Loucy (cell line): Measurements from ENCODE around the gene CFAP43.
"Not testable (repeated sequence)": the region's sequence is repeated elsewhere in the genome, so short reads cannot be mapped to it uniquely, and the experiment has no call there.

Source experiments
- H2AFZ ChIP-seq: fragments of 200-600 bp; sonication (generic); 2 replicates; pipeline ENCODE4 v1.6.0; 2016; ENCODE audit warnings: antibody characterized with exemption, mild to moderate bottlenecking, low read length, moderate library complexity
- H3F3A ChIP-seq: fragments of 200-600 bp; 2 replicates; pipeline ENCODE4 v1.6.0; 2016; ENCODE audit warnings: antibody characterized with exemption, low read depth, mild to moderate bottlenecking
- H3K27me3 ChIP-seq: fragments of 200-600 bp; sonication (generic); 2 replicates; pipeline ENCODE4 v1.6.1; 2014; ENCODE audit warnings: low read length, mild to moderate bottlenecking; ENCODE audit not compliant: insufficient read depth, poor library complexity, severe bottlenecking
- H3K36me3 ChIP-seq: fragments of 200-600 bp; sonication (generic); 2 replicates; pipeline ENCODE4 v1.6.1; 2016; ENCODE audit warnings: low read length; ENCODE audit not compliant: insufficient read depth
- H3K4me1 ChIP-seq: fragments of 200-600 bp; sonication (generic); 2 replicates; pipeline ENCODE4 v1.5.1; 2014; ENCODE audit warnings: low read length, mild to moderate bottlenecking; ENCODE audit not compliant: insufficient read depth, poor library complexity, severe bottlenecking
- H3K4me2 ChIP-seq: fragments of 200-600 bp; sonication (generic); 2 replicates; pipeline ENCODE4 v1.6.0; 2014; ENCODE audit warnings: antibody characterized with exemption, low read length, low read depth, mild to moderate bottlenecking; ENCODE audit not compliant: poor library complexity, severe bottlenecking
- H3K4me3 ChIP-seq: fragments of 200-600 bp; sonication (generic); 2 replicates; pipeline ENCODE4 v1.5.1; 2014; ENCODE audit warnings: low read length, mild to moderate bottlenecking, mixed read lengths; ENCODE audit not compliant: poor library complexity, severe bottlenecking
- H3K79me2 ChIP-seq: fragments of 200-600 bp; sonication (generic); 2 replicates; pipeline ENCODE4 v1.6.1; 2014; ENCODE audit warnings: low read length; ENCODE audit not compliant: insufficient read depth
- H3K9ac ChIP-seq: fragments of 200-600 bp; sonication (generic); 2 replicates; pipeline ENCODE4 v1.6.0; 2014; ENCODE audit warnings: mild to moderate bottlenecking, low read depth, low read length, moderate library complexity; ENCODE audit not compliant: poor library complexity, severe bottlenecking
- H3K9me2 ChIP-seq: fragments of 200-600 bp; sonication (generic); replicated peaks from 2 replicates; pipeline ENCODE4 v1.6.1; 2016; ENCODE audit warnings: low read depth, low read length, mixed read lengths
- H3K9me3 ChIP-seq: fragments of 200-600 bp; sonication (generic); 2 replicates; pipeline ENCODE4 v1.6.1; 2014; ENCODE audit warnings: mild to moderate bottlenecking, antibody characterized with exemption, low read length, low read depth; ENCODE audit not compliant: insufficient read depth
- H4K20me1 ChIP-seq: fragments of 200-600 bp; sonication (generic); 2 replicates; pipeline ENCODE4 v1.6.0; 2014; ENCODE audit warnings: antibody characterized with exemption, low read length, mild to moderate bottlenecking; ENCODE audit not compliant: insufficient read depth, poor library complexity, severe bottlenecking
- EZH2phosphoT487 ChIP-seq: fragments of 200-600 bp; IDR thresholded peaks from 2 replicates; pipeline ENCODE4 v1.6.1; 2018; ENCODE audit warnings: antibody characterized with exemption, mild to moderate bottlenecking, moderate library complexity, borderline replicate concordance
- TF ChIP-seq, protein P1 (sequence below): fragments of 200-600 bp; sonication (generic); conservative IDR thresholded peaks from 2 replicates; pipeline ENCODE4 v1.5.1; 2014; ENCODE audit warnings: mild to moderate bottlenecking, antibody characterized with exemption, low read length

The CFAP43 gene

DNA sequence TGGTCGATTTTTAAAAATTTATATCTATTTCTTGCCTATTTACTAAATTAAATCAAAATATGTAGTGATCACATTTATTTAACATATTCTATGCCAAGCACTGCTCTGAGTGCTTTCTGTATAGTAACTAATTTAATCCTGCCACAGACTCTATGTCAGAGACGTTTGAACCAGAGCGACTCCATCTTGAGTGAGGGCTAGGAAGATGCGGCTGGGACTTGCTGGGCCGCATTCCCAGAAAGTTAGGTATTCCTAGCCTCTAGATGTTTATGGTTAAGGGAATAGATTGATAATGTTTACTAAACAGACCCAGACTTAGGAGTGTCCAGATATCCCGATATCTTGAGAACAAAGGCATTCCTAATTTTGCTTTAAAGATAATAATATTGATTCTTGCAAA is 19.3 kb upstream of the CFAP43 start:
- Histone ChIP-seq H3K79me2 (peaks cover 23% of the 10 kb centered on the region), H3K4me2 (no peak overlapping the region), H3K4me3 (no peak overlapping the region), H3K4me1 (peaks cover 48% of the 10 kb centered on the region), H3K9me2 (no peaks in the 10 kb centered on the region), H3K36me3 (no peaks in the 10 kb centered on the region), H3F3A (peaks cover 8% of the 10 kb centered on the region; the same call in 1 of the 2 replicates), H4K20me1 (peaks cover 11% of the 10 kb centered on the region), H2AFZ (no peak overlapping the region), H3K9ac (no peak overlapping the region), H3K27me3 (peaks cover 13% of the 10 kb centered on the region), H3K9me3 (no peaks in the 10 kb centered on the region)
- TF ChIP-seq, protein P1, sequence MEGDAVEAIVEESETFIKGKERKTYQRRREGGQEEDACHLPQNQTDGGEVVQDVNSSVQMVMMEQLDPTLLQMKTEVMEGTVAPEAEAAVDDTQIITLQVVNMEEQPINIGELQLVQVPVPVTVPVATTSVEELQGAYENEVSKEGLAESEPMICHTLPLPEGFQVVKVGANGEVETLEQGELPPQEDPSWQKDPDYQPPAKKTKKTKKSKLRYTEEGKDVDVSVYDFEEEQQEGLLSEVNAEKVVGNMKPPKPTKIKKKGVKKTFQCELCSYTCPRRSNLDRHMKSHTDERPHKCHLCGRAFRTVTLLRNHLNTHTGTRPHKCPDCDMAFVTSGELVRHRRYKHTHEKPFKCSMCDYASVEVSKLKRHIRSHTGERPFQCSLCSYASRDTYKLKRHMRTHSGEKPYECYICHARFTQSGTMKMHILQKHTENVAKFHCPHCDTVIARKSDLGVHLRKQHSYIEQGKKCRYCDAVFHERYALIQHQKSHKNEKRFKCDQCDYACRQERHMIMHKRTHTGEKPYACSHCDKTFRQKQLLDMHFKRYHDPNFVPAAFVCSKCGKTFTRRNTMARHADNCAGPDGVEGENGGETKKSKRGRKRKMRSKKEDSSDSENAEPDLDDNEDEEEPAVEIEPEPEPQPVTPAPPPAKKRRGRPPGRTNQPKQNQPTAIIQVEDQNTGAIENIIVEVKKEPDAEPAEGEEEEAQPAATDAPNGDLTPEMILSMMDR = no peak
- TF ChIP-seq EZH2phosphoT487 = no peak

DNA sequence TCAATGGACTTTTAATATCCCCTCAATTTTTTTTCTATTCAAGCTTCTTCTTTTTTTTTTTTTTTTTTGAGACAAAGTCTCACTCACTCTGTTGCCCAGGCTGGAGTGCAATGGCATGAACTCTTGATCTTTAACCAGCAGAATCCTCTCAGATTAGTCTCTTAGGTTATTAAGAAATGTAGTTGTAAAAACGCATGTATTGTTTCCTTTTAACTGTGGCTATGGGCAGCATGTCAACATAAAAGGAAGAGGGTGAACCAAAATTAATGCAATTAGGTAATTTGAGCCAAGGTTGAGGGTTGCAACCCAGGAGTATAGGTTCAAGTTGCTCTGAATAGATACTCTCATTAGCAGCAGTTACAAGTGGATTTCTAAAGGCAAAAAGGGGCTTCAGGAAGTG is 18.2 kb upstream of the CFAP43 start:
- Histone ChIP-seq H3K9me3 (no peaks in the 10 kb centered on the region), H3K4me3 (no peak overlapping the region), H3K4me1 (peaks cover 37% of the 10 kb centered on the region), H4K20me1 (peaks cover 1% of the 10 kb centered on the region), H3K36me3 (no peaks in the 10 kb centered on the region), H3F3A (peaks cover 8% of the 10 kb centered on the region; the same call in 1 of the 2 replicates), H2AFZ (no peak overlapping the region), H3K9ac (no peak overlapping the region), H3K4me2 (no peak overlapping the region), H3K9me2 (no peaks in the 10 kb centered on the region), H3K27me3 (peaks cover 20% of the 10 kb centered on the region), H3K79me2 (peaks cover 12% of the 10 kb centered on the region)
- TF ChIP-seq EZH2phosphoT487 = no peak

DNA sequence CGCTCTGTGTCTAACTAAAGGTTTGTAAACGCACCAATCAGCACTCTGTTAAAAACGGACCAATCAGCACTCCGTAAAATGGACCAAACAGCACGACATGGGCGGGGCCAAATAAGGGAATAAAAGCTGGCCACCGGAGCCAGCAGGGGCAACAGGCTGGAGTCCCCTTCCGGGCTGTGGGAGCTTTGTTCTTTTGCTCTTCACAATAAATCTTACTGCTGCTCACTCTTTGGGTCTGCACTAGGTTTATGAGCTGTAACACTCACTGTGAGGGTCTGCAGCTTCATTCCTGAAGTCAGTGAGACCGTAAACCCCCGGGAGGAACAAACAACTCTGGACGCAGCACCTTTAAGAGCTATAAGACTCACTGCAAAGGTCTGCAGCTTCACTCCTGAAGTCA is 16.8 kb upstream of the CFAP43 start:
- not testable (repeated sequence) for H3K4me3 ChIP-seq, H2AFZ ChIP-seq, H4K20me1 ChIP-seq, H3K4me2 ChIP-seq, H3K9me2 ChIP-seq, H3K36me3 ChIP-seq, H3F3A ChIP-seq, H3K9ac ChIP-seq, H3K79me2 ChIP-seq, H3K9me3 ChIP-seq
- peaks cover 28% of the 10 kb centered on the region for H3K27me3 ChIP-seq
- H3K4me1 ChIP-seq = peaks cover 27% of the 10 kb centered on the region

DNA sequence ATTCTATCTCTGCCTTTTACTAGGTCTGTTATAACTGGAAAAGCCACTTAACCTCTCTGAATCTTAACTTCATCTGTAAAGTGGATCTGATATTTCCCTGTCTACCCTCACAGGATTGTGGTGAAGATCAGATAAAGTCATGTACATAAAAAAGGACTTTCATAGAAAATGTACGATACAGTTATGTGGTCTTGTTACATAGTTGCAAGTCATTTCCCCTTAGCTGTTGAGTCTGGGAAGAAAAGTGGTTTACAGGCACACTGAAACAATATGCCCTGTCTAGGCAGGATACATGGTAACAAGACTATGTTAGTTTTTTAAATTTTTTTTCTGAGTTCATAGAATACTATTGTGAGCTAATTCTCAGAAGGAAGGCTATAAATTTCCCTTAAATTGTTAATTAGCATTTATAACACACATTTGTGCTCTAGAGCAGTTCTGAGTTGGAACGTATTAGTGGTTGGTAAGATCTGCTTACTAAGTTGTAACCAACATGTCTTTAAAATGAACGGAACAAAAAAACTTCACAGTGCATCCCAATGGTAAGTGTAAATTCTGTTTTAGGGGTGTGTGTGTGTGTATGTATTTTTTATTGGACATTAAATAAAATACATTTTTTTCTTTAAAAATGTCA is 15.5 kb upstream of the CFAP43 start:
- H3K9me2 ChIP-seq = no peaks in the 10 kb centered on the region
- H2AFZ ChIP-seq = no peak overlapping the region
- H3K4me3 ChIP-seq = peak overlapping the region; percentile 38
- no peak overlapping the region for H3K9ac ChIP-seq
- no peaks in the 10 kb centered on the region for H4K20me1 ChIP-seq
- H3K27me3 ChIP-seq = peaks cover 32% of the 10 kb centered on the region
- H3K4me2 ChIP-seq = peak overlapping the region; percentile 70
- TF ChIP-seq, protein P1 = no peak
- TF ChIP-seq EZH2phosphoT487 = peak; percentile 69; the same call in 1 of the 2 replicates
- no peaks in the 10 kb centered on the region for H3K9me3 ChIP-seq
- H3F3A ChIP-seq = peaks cover 8% of the 10 kb centered on the region; the same call in 1 of the 2 replicates
- no peaks in the 10 kb centered on the region for H3K36me3 ChIP-seq
- H3K4me1 ChIP-seq = peaks cover 17% of the 10 kb centered on the region
- no peaks in the 10 kb centered on the region for H3K79me2 ChIP-seq
